8988T (cell line): Measurements from ENCODE around the gene TMEM140.
"Not testable (repeated sequence)": the region's sequence is repeated elsewhere in the genome, so short reads cannot be mapped to it uniquely, and the experiment has no call there.

Source experiments
- DNase-seq: peaks from one replicate; pipeline ENCODE4 v3.0.0; 2011

TMEM140 gene

DNA sequence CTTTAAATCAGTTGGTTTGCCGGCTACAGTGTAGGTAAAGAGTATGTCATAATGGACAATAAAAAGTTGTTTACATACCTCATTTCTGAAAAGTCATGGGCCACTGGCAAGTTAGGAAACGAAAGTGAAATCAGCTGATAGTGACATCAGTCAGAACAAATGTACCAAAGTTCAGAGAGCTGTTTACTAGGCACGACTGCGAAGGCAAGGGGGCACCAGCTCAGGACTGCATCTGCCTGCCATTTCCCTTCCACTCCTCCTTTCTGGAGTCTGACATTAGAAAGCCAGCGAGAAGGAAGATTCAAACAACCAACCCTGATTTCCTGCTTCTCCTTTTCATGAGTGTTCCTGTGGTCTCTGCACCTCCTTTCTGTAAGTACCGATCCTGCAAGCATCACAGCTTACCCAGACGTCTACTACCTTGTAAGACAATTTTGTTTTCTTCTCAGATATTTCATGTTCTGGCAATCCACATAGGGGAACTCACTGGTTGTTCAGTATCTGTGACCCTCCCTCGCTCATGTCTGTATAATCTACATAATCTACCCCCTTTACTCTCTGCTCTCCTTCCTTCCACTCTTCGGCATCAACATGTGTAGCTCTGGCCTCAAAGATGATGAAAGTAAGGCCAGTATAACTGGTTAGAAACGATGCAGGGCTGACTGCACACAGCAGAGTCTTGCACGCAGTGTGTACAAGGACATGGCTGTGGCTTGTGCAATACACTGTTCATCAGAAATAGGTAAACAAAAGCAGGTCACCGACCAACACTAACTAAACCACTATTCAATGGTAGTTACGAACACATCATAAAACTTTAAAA lies at the start of gene TMEM140:
TSS of gene TMEM140 (plus strand) at position 174 of the 823 bp plus-strand sequence. CDS start 16,370 bp downstream, outside the sequence.
- DNase-seq: no peak

DNA sequence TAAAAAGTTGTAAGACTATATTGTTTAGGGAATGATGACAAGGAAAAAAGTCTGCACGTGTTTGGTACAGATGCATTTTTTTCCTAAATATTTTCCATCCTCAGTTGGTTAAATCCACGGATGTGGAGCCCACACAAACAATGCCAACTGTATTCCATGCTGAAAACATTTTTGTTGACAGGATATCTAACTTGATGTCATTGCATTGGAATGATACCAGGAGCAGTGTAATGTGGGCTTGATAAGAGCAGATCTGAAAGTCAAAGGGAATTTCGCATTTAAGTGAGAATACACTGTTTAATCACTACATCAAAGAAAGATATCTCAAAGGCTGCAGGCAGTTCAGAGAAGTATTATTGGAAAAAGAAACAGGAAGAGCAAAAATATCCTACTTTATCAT lies 49.5 kb upstream of the TMEM140 start:
- no peak for DNase-seq

DNA sequence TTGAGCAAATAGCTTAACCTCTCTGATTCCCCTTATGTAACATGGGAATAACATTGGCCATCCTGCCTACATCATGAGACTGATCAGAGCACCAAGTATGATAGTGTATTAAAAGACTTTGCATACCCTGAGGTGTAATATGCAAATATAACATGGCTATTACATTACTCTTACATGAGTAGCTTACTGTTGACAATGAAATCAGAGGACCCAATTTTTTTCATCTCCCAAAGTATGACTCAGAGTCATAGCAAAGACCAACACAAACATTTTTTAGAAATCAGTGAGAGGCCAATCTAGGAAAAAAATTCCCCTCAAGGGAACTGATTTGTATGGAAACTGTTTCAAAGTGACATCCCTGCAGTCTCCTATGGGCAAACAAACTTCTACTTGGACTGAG lies 47.0 kb upstream of the TMEM140 start:
- DNase-seq: no peak

DNA sequence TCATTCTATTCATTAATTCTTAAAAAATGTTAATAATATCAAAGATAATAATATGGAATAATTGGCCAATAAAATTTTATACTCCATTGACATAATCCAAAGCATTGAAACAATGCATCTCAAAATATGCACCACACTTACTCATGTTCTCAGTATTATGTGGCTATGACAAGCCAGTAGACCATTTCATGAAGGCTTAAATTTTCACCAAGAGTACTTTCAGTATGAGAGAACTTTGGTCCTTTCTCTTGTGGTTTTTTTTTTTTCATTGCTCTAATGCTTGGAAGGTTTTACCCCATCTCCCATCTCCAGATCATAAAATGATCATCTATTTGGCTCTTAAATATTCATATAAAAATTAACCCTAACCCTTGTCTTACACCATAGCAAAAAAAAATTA lies 45.5 kb upstream of the TMEM140 start:
- DNase-seq: no peak

DNA sequence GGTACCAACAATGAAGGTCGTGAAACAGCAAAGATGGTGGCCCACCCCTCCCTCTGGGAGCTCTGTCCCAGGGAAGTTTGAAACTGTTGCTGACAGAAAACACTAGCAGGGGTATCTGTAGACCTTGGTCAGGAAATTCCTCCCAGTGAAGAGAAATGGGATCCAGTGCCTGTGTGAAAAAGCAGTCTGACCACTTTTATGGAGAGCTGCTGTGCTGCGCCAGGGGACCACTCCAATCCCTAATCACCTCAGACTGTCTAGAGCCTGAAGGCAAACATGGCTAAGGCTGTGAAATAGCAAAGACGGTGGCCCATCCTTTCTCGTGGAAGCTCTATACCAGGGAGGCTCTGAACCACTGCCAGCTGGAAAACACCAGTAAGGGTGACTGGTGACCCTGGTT lies 38.3 kb upstream of the TMEM140 start:
- DNase-seq: no peak

DNA sequence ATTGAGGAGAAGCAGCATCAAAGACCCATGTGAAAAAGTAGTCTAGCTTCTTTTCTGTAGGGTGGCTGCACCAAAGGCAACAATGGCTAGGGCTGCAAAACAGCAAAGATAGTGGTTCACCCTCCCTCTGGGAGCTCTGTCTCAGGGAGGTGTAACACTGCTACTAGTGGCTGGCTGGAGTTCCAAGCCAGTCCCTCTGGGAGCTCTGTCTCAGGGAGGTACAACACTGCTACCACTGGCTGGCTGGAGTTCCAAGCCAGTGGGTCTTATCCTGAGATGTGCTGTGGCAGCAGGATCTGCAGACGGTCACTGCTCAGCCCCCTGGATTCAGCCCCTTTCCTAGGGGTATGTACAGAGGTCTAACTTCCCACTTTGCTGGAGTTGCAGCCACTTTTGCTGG lies 37.9 kb upstream of the TMEM140 start:
- no peak for DNase-seq

DNA sequence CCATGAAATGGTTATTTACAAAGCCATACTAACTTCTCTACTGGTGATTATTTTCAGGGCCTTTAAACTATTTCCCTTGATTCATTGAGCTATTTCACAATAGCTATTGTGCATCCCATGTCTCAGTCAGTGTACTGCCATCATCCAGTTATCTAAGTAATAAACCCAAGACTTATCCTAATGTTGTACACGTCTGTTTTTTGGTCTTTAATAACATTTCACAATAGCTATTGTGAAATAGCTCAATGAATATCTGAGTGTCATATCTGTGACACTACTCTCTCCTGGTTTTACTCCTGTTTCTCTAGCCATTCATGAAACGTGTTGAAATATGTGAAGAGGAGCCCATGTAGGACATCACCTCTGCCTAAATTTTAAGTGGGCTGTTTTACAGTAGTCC lies 36.5 kb upstream of the TMEM140 start:
- DNase-seq: no peak

DNA sequence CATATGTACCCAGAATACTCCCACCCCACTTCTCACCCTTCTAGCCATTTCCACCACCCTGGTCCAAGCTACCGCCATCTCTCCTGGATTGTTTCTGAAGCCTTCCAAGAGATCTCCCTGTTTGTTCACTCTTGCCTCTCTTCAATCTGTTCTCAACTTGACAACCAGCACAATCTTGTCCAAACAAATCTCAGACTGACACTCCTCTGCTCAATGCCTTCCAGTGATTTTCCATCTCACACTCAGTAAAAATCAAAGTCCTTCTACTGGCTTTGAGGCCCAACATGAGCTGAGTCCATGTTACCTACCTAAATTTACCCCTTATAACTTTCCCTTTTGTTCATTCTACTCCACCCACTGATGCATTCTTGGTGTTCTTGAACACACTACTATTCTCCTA lies 33.2 kb upstream of the TMEM140 start:
- no peak for DNase-seq

DNA sequence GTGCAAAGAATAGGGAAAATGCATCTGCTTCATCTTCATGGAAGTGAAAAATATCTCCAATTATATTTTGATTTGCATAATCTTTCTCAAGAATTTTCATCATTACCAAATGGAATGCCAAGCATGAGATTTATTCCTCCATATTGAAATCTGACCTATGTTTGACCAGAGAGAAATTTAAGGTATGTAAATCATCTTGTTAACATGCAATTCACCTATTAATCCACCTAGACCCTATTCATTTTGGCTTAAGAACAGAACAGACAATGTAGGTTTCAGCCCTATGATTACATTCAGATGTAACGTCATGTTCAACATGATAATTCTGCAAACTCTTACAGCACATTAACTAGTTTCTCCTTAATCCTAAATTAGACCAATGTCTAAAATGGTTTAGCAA lies 30.8 kb upstream of the TMEM140 start:
- no peak for DNase-seq

DNA sequence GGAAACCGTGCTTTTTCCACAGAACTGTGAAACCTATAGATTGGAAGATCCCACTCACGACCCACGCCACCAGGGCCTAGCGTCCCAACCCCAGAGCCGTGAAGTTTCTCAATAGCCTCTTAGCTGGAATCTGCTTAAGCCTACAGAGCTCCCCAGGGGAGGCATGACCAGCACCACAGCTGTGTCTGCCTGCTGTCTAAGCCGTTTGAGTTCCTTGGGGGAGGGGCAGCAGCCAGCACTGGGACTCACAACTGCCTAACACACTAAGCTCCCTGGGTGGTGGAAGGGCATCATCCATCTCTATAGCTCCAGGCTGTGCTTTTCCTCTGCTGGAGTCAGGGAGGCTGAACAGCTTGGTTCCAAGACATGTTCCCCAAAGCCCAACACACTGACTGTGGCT lies 26.0 kb upstream of the TMEM140 start:
- no peak for DNase-seq

DNA sequence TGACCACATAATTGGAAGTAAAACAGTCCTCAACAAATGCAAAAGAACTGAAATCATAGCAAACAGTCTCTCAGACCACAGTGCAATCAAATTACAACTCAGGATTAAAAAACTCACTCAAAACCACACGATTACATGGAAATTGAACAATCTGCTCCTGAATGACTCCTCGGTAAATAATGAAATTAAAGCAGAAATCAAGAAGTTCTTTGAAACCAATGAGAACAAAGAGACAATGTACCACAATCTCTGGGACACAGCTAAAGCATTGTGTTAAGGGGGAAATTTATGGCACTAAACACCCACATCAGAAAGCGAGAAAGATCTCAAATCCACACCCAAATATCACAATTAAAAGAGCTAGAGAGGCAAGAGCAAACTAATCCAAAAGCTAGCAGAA lies 23.2 kb upstream of the TMEM140 start:
- DNase-seq: not testable (repeated sequence)

DNA sequence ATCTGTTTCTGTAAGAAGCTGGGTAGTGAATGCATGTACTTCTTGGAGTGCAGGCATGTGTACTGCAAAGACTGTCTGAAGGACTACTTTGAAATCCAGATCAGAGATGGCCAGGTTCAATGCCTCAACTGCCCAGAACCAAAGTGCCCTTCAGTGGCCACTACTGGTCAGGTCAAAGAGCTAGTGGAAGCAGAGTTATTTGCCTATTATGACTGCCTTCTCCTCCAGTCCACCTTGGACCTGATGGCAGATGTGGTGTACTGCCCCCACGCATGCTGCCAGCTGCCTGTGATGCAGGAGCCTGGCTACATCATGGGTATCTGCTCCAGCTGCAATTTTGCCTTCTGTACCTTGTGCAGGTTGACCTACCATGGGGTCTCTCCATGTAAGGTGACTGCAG lies 18.9 kb upstream of the TMEM140 start:
- DNase-seq: no peak

DNA sequence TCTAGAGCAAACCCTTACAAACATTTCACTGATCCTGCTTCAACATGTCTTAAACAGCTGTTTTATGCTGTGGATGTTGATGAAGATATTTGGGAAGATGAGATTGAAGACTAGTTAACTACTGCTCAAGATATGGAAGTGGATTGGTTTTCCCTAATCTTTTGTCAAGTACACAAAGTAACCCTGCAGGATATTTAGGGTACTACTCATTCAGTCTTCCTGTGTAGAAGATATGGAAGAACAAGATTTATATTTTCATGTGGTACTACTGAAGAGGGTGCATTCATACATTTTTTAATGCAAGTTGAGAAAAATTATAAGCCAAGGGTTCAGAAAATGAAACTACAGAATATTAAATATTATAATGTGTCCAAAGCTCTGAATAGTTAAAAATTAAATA lies 18.3 kb upstream of the TMEM140 start:
- no peak for DNase-seq

DNA sequence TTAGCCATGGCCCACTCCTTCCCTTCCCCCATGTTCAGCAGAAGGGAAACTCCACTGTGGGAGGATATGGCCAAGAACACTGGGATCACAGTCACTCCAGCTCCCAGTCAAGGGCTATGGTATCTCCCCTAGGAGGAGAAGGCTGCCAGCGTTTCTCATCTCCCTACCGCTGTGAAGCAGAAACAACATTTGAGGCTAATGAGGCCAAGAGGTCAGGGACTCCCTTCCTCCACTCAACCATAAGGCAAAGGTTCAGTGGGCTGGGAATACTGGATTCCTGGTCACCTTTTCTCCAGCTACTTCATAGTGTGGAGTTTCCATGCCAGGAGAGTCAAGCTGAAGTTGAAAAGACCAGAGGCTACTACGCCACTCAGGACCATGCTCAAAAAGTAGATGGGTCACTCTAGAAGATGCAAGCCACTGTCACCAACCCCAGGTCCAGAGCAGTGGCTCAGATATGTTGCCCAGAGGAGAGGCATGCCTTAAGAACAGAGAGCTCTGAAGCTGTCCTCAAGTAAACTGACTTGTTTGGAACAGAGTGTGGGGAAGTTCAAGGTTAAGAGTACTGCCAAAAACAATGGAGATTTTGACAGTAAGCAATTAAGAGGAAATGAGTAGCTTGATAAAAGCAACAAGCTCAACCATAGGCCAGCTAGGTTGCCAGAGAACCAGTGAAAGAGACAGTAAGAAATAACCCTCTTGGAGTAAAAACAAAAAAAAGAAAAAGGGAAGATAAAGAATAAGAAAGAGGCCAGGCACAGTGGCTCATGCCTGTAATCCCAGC lies 3.8 kb upstream of the TMEM140 start:
- DNase-seq: no peak

DNA sequence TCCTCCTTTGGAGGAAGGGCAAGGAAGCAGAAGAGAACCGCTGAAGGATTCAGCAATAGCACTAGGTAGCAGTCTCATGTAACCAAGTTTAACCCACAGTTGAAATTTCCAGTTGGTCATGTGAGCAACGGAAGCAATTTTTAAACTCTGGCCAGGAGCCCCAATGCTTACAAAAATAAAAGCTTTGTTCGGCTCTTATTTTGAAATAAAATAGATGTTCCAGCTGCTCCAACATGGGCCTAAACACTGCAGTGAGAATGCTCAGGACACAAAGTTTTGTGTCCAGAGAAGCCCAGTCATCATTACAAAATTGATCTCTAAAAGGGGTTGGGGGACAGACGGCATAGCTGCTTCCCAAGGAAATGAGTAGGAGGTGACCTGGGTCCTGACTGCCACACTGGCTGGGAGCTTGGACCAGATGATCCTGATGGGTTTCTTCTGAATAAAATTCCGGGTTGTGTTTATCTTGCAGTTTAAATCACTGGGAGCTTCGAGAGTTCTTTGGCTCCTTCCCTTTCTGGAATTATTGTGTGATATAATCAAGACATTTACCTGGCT lies 452 bp upstream of the TMEM140 start:
- no peak for DNase-seq

DNA sequence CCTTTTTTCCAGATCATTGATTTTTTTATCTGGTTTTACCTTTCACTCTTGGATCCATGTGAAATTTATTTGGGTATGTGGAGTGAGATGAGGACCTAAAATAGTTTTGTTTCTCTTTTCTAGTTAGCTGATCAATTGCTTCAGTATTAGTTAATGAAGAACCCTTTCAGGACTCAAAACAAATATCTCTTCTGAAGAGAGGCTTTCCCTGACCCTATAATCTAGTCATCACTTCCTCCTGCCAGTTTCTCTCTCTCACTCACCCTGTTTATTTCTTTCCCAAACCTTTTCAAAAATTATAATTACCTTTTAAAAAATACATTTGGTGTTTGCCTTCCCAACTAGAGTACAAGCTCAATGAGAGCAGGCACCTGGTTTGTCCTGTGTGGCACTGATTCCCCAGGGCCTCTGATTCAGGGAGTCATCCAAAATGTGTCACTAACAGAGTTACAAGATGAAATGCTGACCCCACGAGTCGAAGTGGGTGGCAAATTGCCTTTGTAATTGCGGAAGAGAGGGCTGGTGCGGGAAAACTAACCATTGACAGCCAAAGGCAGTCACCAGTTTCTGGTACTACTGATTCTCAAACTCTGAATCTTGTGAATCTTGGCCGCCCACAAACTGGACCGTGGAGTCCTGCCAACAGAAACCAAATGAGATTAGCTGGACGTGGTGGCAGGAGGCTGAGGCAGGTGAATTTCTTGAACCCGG lies 2.4 kb downstream of the TMEM140 start:
- no peak for DNase-seq

DNA sequence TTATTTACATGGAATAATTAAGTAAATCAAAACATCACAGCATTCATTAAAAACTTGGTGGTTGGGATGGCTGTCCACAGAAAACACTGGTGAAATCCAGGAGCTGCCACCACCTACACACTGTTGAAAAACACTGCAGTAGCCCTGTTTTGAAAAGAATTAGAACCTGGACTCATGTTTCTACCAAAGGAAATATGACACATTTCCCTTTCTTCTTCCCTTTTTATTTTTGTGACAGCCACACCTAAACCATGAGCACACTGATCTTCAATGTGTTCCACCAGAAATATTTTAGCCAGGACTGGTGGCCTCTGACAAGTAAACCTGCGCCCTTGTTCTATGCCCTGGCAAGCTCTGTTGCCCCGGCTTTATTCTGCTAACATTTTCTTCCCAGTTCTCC lies 3.3 kb downstream of the TMEM140 start:
- no peak for DNase-seq

DNA sequence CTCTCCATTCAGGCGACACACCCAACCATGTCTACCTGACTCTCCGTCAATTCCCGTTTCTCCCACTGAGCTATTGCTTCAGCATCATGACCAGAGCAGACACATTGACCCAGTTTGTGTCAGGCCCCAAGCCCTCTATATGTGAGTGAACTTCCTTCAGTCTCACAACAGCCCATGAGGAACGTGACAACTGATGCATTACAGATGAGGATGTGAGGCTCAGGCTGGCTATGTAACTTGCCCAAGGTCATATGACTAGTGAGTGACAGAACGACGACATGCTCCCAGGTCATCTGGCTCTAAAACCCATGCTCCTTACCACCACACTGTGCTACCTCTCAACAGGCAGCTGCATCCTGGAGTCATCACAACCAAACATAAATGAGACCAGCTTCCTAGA lies 3.7 kb downstream of the TMEM140 start:
- DNase-seq: no peak

DNA sequence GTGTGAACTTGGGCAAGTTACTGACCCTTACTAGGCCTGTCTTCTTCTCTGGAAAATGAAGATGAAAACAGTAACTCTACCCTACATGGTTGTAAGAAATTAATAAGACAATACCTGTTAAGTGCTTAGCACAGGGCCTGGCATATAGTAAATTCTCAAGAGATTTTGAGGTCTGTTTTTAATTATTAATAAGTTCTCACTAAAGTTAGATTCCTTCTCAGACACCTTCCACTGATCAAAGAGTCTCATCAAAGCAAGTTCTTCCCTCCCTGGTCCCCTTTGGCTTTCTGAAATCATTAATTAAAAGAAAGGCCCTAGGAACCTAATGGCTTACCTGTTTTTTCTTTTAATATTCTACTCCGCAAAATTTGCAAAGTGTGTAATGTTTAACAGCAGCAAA lies 4.6 kb downstream of the TMEM140 start:
- DNase-seq: no peak

DNA sequence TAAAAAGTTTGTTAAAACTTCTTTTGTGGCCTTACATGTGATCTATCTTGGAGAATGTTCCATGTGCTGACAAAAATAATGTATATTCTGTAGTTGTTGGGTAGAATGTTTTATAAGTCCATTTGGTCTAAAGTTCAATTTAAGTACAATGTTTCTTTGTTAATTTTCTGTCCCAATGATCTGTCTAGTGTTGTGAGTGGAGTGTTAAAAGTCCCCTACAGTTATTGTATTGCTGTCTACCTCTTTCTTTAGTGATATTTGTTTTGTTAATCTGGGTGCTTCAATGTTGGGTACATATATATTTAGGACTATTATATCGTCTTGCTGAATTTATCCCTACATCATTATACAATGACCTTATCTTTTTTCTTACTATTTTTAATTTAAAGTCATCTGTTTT lies 6.9 kb downstream of the TMEM140 start:
- DNase-seq: no peak

DNA sequence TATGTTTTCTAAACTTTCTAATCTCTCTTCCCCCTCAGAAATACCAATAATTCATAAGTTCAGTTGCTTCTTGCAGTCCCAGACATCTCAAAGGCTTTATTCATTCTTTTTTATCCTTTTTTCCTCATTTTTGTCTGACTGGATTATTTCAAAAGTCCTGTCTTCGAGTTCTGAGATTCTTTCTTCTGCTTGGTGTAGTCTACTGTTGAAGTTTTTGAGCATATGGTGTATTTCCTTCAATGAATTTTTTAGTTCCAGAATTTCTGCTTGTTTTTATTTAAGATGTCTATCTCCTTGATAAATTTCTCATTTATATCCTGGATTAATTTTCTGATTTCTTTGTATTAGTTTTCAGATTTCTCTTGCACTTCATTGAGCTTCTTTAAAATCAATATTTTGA lies 8.4 kb downstream of the TMEM140 start:
- DNase-seq: no peak

DNA sequence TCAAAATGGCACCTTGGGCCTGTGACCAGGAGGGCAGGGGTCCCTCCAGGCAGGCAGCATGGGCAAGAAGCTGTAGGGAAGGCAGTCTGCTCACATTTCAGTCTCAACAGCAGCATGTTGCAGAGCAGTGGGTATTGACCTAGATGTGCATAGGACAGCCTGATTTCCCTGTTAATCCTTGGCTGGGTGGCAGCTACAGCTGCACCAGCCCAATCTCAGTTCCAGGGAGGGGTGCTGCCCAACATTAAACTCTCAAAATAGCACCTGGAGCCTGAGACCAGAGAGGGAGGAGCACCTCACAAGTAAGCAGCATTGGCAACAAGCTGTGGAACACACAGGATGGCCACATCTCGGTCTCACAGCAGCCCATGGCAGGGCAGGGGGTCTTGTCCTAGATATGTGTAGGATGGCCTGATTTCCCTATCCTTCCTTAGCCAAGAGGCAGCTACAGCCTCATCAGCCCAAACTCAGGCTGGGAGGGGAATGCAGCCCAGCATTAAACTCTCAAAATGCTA lies 10.3 kb downstream of the TMEM140 start:
- DNase-seq: no peak

DNA sequence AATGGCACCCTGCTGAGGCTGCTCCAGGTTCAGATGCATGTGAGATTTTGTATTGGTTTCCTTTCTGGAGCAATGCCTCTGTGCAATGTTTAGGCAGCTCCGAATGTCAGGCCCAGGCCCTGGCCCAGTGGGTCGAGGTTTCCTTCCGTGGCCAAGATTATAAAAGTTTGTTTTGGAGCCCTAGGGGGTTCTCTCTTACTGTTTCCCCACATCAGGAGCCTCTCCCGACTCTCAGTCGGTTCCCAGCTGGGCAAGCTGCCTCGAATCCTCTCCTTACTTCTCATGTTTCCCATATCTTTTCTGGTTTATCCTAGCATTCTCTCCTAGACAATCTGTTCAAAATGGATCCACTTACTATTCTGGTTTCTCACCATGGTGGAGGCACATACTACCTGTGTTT lies 11.0 kb downstream of the TMEM140 start:
- no peak for DNase-seq
